HepG2 (cell line): Measurements from ENCODE around the gene EMC8. TPM values are rescaled to one million over a fixed set of nuclear protein-coding genes. Genes with fewer than 3 reads are reported as not detected.
A peak's percentile ranks its signal among the peaks of the same experiment; 100 is the strongest.

Experiments
- AKAP8 ChIP-seq: sonication (generic); formaldehyde crosslinking; IDR thresholded peaks from 2 replicates; pipeline ENCODE4 v1.5.1; 2020; ENCODE audit warnings: mild to moderate bottlenecking, missing genetic modification reagents
- ATAD3A ChIP-seq: sonication (generic); formaldehyde crosslinking; IDR thresholded peaks from 2 replicates; pipeline ENCODE4 v1.4.0; 2020; ENCODE audit warnings: missing genetic modification reagents
- FUBP1 ChIP-seq: sonication (generic); formaldehyde crosslinking; IDR thresholded peaks from 2 replicates; pipeline ENCODE4 v1.5.1; 2020; ENCODE audit warnings: missing genetic modification reagents, mild to moderate bottlenecking, borderline replicate concordance
- KLF6 ChIP-seq: IDR thresholded peaks from 2 replicates; pipeline ENCODE4 v1.8.0; 2016; ENCODE audit warnings: missing biosample characterization, missing genetic modification reagents
- MEF2D ChIP-seq: sonication (generic); formaldehyde crosslinking; IDR thresholded peaks from 2 replicates; pipeline ENCODE4 v1.5.1; 2020; ENCODE audit warnings: mild to moderate bottlenecking, missing genetic modification reagents
- MIER3 ChIP-seq: IDR thresholded peaks from 2 replicates; pipeline ENCODE4 v1.6.1; 2016; ENCODE audit warnings: missing compliant biosample characterization, borderline replicate concordance
- PRDM10 ChIP-seq: sonication (generic); formaldehyde crosslinking; IDR thresholded peaks from 2 replicates; pipeline ENCODE4 v1.4.0; 2020; ENCODE audit warnings: low read depth, missing genetic modification reagents
- PRPF4 ChIP-seq: fragments of 200-400 bp; formaldehyde crosslinking; IDR thresholded peaks from 2 replicates; pipeline ENCODE4 v1.6.1; 2016; ENCODE audit warnings: low read length, low read depth; ENCODE audit not compliant: poor library complexity, severe bottlenecking
- RBM39 ChIP-seq: fragments of 200-400 bp; formaldehyde crosslinking; IDR thresholded peaks from one replicate; pipeline ENCODE4 v1.6.1; 2018; ENCODE audit warnings: antibody characterized with exemption, mild to moderate bottlenecking, low read depth, low read length; ENCODE audit not compliant: poor library complexity, severe bottlenecking
- SATB2 ChIP-seq: sonication (generic); formaldehyde crosslinking; IDR thresholded peaks from 2 replicates; pipeline ENCODE4 v1.5.0; 2020; ENCODE audit warnings: missing genetic modification reagents
- SP5 ChIP-seq: IDR thresholded peaks from 2 replicates; pipeline ENCODE4 v1.6.1; 2016; ENCODE audit warnings: low read depth, borderline replicate concordance
- SUZ12 ChIP-seq: fragments of 150-350 bp; IDR thresholded peaks from 2 replicates; pipeline ENCODE4 v1.6.1; 2014; ENCODE audit warnings: low read depth, low read length
- ZNF3 ChIP-seq: IDR thresholded peaks from 2 replicates; pipeline ENCODE4 v1.7.0; 2017; ENCODE audit warnings: inconsistent platforms
- ZNF513 ChIP-seq: sonication (generic); formaldehyde crosslinking; conservative IDR thresholded peaks from 2 replicates; pipeline ENCODE4 v1.5.0; 2020; ENCODE audit warnings: missing genetic modification reagents
- ZNF562 ChIP-seq: sonication (generic); formaldehyde crosslinking; IDR thresholded peaks from 2 replicates; pipeline ENCODE4 v1.8.0; 2022; ENCODE audit warnings: missing genetic modification reagents, borderline replicate concordance
- ZNF639 ChIP-seq: conservative IDR thresholded peaks from 2 replicates; pipeline ENCODE4 v1.6.1; 2018; ENCODE audit warnings: missing genetic modification reagents
- ZNF709 ChIP-seq: sonication (generic); formaldehyde crosslinking; IDR thresholded peaks from 2 replicates; pipeline ENCODE4 v1.5.0; 2020; ENCODE audit warnings: mild to moderate bottlenecking, missing genetic modification reagents
- ZNF75D ChIP-seq: sonication (generic); formaldehyde crosslinking; IDR thresholded peaks from 2 replicates; pipeline ENCODE4 v1.8.1; 2023; ENCODE audit warnings: missing genetic modification reagents, mild to moderate bottlenecking, borderline replicate concordance
- ZNF766 ChIP-seq: sonication (generic); formaldehyde crosslinking; IDR thresholded peaks from 2 replicates; pipeline ENCODE4 v1.5.0; 2020; ENCODE audit warnings: missing genetic modification reagents, borderline replicate concordance
- ZSCAN25 ChIP-seq: sonication (generic); formaldehyde crosslinking; IDR thresholded peaks from 2 replicates; pipeline ENCODE4 v1.8.0; 2022; ENCODE audit warnings: mild to moderate bottlenecking, missing genetic modification reagents
- polyA plus RNA-seq, 8 experiments: library from polyadenylated mRNA; depleted of rRNA in 3 of 8; stranded (reverse) in 7 of 8; unstranded in 1 of 8; fragments of >200 nt; fragmentation: Illumina TruSeq in 4 of 8; extraction: Trizol in 4 of 8; gene quantifications; 2 replicates each; pipeline versions ENCODE4 v1.2.1 to v1.2.3, GENCODE V29; 2011 to 2016; ENCODE audit warnings: low read depth in 4 of 8, missing spikeins in 1 of 8, mixed read lengths in 1 of 8; ENCODE audit not compliant: insufficient read depth in 1 of 8
- total RNA-seq, 5 experiments: library from RNA; depleted of rRNA; stranded (reverse); fragments of >200 nt; fragmentation: Illumina TruSeq; extraction: Trizol; gene quantifications; 2 replicates each; pipeline ENCODE4 v1.2.3, GENCODE V29; 2016; ENCODE audit warnings: low read depth in 1 of 5

The EMC8 gene
- total and polyA plus RNA-seq, 2 of the 13 experiments (the other 11 are each of a cell fraction or from before 2014, with no cell fraction given): 55.0 to 76.0 TPM

GRCh38 chr16:85847681-85848601, 48.6 kb upstream of the EMC8 start (continued):
- TF ChIP-seq MEF2D (CRISPR knock-in tag) (peak; percentile 36; the same call in 1 of the 2 replicates), SP5 (CRISPR knock-in tag) (peak; percentile 83), SATB2 (no peak), KLF6 (CRISPR knock-in tag) (no peak), ZNF562 (CRISPR knock-in tag) (no peak), ZSCAN25 (CRISPR knock-in tag) (peak; percentile 71; the same call in 1 of the 2 replicates), ZNF709 (CRISPR knock-in tag) (peak; percentile 75; the same call in 1 of the 2 replicates), ZNF3 (CRISPR knock-in tag) (no peak), AKAP8 (CRISPR knock-in tag) (peak; percentile 78), ATAD3A (CRISPR knock-in tag) (0 out of 2 replicates have a peak, but pooled peaks have one; percentile 47), RBM39 (no peak), ZNF513 (CRISPR knock-in tag) (0 out of 2 replicates have a peak, but pooled peaks have one; percentile 36), FUBP1 (CRISPR knock-in tag) (no peak), PRDM10 (CRISPR knock-in tag) (no peak), ZNF766 (CRISPR knock-in tag) (peak; percentile 42), ZNF639 (CRISPR knock-in tag) (peak; percentile 62; the same call in 1 of the 2 replicates), MIER3 (CRISPR knock-in tag) (peak; percentile 95; the same call in 1 of the 2 replicates), PRPF4 (no peak), SUZ12 (no peak), ZNF75D (CRISPR knock-in tag) (no peak)
